B cell (primary cell): ENCODE data around the gene CCDC178. TPM values are rescaled to one million over a fixed set of nuclear protein-coding genes. Genes with fewer than 3 reads are reported as not detected.

Source experiments
- ATAC-seq: fragments of 200-7000 bp; cut with Tn5 transposase; one replicate; pipeline ENCODE4 v1.10.0; 2021; ENCODE audit warnings: low read depth, mild to moderate bottlenecking, moderate number of reproducible peaks, moderate library complexity
- CTCF ChIA-PET: fragments of 350-600 bp; sonication (Branson Sonifier 250); formaldehyde crosslinking; loops from one replicate; lab custom pipeline; 2021; ENCODE audit warnings: antibody characterized with exemption, inconsistent platforms; lab: Charles Lee
- POLR2A ChIA-PET: fragments of 350-600 bp; sonication (Branson Sonifier 250); formaldehyde crosslinking; loops from one replicate; lab custom pipeline; 2021; ENCODE audit warnings: antibody characterized with exemption; lab: Charles Lee
- DNase-seq: peaks from one replicate; pipeline ENCODE4 v3.0.0; 2013
- H2AFZ ChIP-seq: 2 replicates; pipeline ENCODE4 v1.6.1; 2012; ENCODE audit warnings: mild to moderate bottlenecking, low read depth, low read length; ENCODE audit not compliant: insufficient read depth, poor library complexity, severe bottlenecking
- H3K27ac ChIP-seq, 2 donors: 1 replicate in 1 of 2; 2 replicates in 1 of 2; pipeline ENCODE4 v1.5.1; 2012 to 2013; ENCODE audit warnings: low read length in 2 of 2, mild to moderate bottlenecking in 2 of 2, moderate library complexity in 1 of 2
- H3K27me3 ChIP-seq, 4 experiments: fragments of 200-600 bp in 1 of 4; sonication (generic) in 1 of 4; replicated peaks in 1 of 4; 1 replicate in 2 of 4; 2 replicates in 2 of 4; pipeline versions ENCODE4 v1.6.1 to v1.7.0; 2013 to 2016; ENCODE audit warnings: low read length in 3 of 4, mild to moderate bottlenecking in 2 of 4, mixed read lengths in 1 of 4, moderate library complexity in 1 of 4; ENCODE audit not compliant: insufficient read depth in 4 of 4, control insufficient read depth in 3 of 4; ENCODE audit errors: control extremely low read depth in 1 of 4
- H3K36me3 ChIP-seq, 2 experiments: replicated peaks in 1 of 2; 1 replicate in 1 of 2; 2 replicates in 1 of 2; pipeline versions ENCODE4 v1.6.1 to v1.7.1; 2013; ENCODE audit warnings: low read length in 1 of 2; ENCODE audit not compliant: insufficient read depth in 2 of 2, control insufficient read depth in 1 of 2; ENCODE audit errors: control extremely low read depth in 1 of 2, extremely low read depth in 1 of 2
- H3K4me1 ChIP-seq, 2 donors: fragments of 200-600 bp in 1 of 2; sonication (generic) in 1 of 2; 1 replicate in 1 of 2; 2 replicates in 1 of 2; pipeline versions ENCODE4 v1.5.1 to v1.6.1; 2013 to 2017; ENCODE audit warnings: low read length in 2 of 2; ENCODE audit not compliant: control insufficient read depth in 2 of 2, insufficient read depth in 2 of 2
- H3K4me2 ChIP-seq: replicated peaks from 2 replicates; pipeline ENCODE3; 2012; ENCODE audit warnings: mild to moderate bottlenecking, low read depth, low read length; ENCODE audit not compliant: poor library complexity, severe bottlenecking
- H3K4me3 ChIP-seq, 5 experiments: fragments of 200-600 bp in 1 of 5; sonication (generic) in 1 of 5; 1 replicate in 3 of 5; 2 replicates in 2 of 5; pipeline versions ENCODE4 v1.5.1 to v1.7.0; 2011 to 2016; ENCODE audit warnings: low read length in 4 of 5, mild to moderate bottlenecking in 4 of 5, low read depth in 2 of 5, control low read depth in 1 of 5, moderate library complexity in 1 of 5; ENCODE audit not compliant: insufficient read depth in 1 of 5; ENCODE audit errors: control extremely low read depth in 1 of 5, extremely low read depth in 1 of 5
- H3K79me2 ChIP-seq: fragments of 200-600 bp; sonication (generic); one replicate; pipeline ENCODE4 v1.6.0; 2016; ENCODE audit warnings: low read length; ENCODE audit not compliant: control insufficient read depth, insufficient read depth
- H3K9ac ChIP-seq: fragments of 200-600 bp; sonication (generic); 2 replicates; pipeline ENCODE4 v1.6.1; 2017; ENCODE audit warnings: mild to moderate bottlenecking, low read length, moderate library complexity
- H3K9me3 ChIP-seq, 3 donors: one replicate each; pipeline versions ENCODE4 v1.6.1 to v1.7.1; 2013; ENCODE audit warnings: low read length in 2 of 3; ENCODE audit not compliant: control insufficient read depth in 2 of 3, insufficient read depth in 1 of 3; ENCODE audit errors: control extremely low read depth in 1 of 3
- H4K20me1 ChIP-seq: 2 replicates; pipeline ENCODE4 v1.6.0; 2012; ENCODE audit warnings: mild to moderate bottlenecking, low read length; ENCODE audit not compliant: insufficient read depth, control insufficient read depth, poor library complexity, severe bottlenecking
- H3K27ac Mint-ChIP-seq: one replicate; pipeline ENCODE4 v1.8.0; 2021; ENCODE audit warnings: mixed read lengths
- H3K27me3 Mint-ChIP-seq: one replicate; pipeline ENCODE4 v1.8.0; 2021; ENCODE audit warnings: mixed read lengths
- H3K4me1 Mint-ChIP-seq: one replicate; pipeline ENCODE4 v1.8.0; 2021; ENCODE audit warnings: mixed read lengths
- H3K4me3 Mint-ChIP-seq: one replicate; pipeline ENCODE4 v1.8.0; 2021; ENCODE audit warnings: mixed read lengths
- H3K9me3 Mint-ChIP-seq: one replicate; pipeline ENCODE4 v1.8.0; 2022; ENCODE audit warnings: mixed read lengths; ENCODE audit not compliant: insufficient read depth
- CTCF ChIP-seq: fragments of 200-600 bp; IDR thresholded peaks from one replicate; pipeline ENCODE4 v1.8.0; 2022; ENCODE audit warnings: antibody characterized with exemption, mild to moderate bottlenecking
- EZH2 ChIP-seq: IDR thresholded peaks from 2 replicates; pipeline ENCODE4 v1.6.1; 2012; ENCODE audit warnings: borderline replicate concordance, low read depth, mild to moderate bottlenecking, moderate library complexity, low read length; ENCODE audit not compliant: insufficient read depth, poor library complexity, severe bottlenecking
- WGBS: methylation state at CpG from one replicate; pipeline ENCODE4 v1.1.5; 2013; ENCODE audit warnings: missing lambda C conversion rate; ENCODE audit not compliant: insufficient coverage; 5-methylcytosine and 5-hydroxymethylcytosine counted together
- intact Hi-C: fragments of 100-400 bp; cut with micrococcal nuclease; formaldehyde crosslinking; loops from one replicate; pipeline ENCODE4 v1.10.0; 2022
- polyA plus RNA-seq: library from polyadenylated mRNA; depleted of rRNA; stranded (reverse); fragments of >200 nt; gene quantifications from 2 replicates; pipeline ENCODE4 v1.2.3, GENCODE V29; 2012
- total RNA-seq, 2 donors: library from RNA; stranded (reverse); fragments of 120-200 nt in 1 of 2; gene quantifications; 1 replicate in 1 of 2; 2 replicates in 1 of 2; pipeline versions ENCODE4 v1.2.3 to v1.2.4, GENCODE V29; 2013 to 2022

CCDC178 gene
- total and polyA plus RNA-seq, 2 donors (not counting 1 experiment from before 2014, with no cell fraction given) = not detected

- ChIA-PET CTCF (no interaction called here), POLR2A (no interaction called here)
- Histone ChIP-seq H3K36me3 (no peaks in the 10 kb centered on the region), H3K4me1 (no peaks in the 10 kb centered on the region), H3K27me3 (no peaks in the 10 kb centered on the region), H3K79me2 (no peaks in the 10 kb centered on the region), H3K4me2 (no peak overlapping the region), H2AFZ (no peak overlapping the region), H4K20me1 (no peaks in the 10 kb centered on the region), H3K9ac (no peak overlapping the region), H3K4me3 (no peak overlapping the region), H3K27ac (no peak overlapping the region), H3K9me3 (no peaks in the 10 kb centered on the region)
- H3K27ac Mint-ChIP-seq = no peak overlapping the region
- H3K4me3 Mint-ChIP-seq = no peak overlapping the region
- H3K9me3 Mint-ChIP-seq = no peaks in the 10 kb centered on the region
- peaks cover under 1% of the 10 kb centered on the region for H3K27me3 Mint-ChIP-seq
- ATAC-seq (no peak), DNase-seq (no peak)
- intact Hi-C loops = no loop called here
- H3K4me1 Mint-ChIP-seq = no peaks in the 10 kb centered on the region
- TF ChIP-seq CTCF = no peak
- no peak for TF ChIP-seq EZH2
These were observed 245.7 kb downstream of the CCDC178 start for GRCh38 chr18:33194793-33195192.

DNA sequence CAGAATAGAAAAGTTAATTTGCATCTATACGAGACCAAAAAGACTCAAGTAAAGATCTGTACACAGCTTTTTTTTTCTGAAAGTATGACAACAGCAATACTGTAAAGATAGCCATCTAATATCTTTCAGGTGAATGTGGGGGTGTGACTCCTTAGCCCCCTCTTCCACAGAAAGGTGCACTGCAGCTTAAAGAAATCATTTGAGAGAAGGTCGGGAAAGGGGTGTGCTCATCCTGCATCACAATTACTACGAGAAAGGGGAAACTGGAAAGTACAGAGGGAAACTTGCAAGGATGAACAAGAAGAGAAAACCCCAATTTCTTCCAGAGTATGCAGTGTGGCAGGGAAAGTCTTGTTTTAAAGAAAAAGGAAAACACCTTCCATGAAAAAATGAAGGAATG is 255.6 kb downstream of the CCDC178 start:
- intact Hi-C loops = no loop called here
- ChIA-PET CTCF (interaction anchor here (0.6 kb wide), 1 partner anchor 1027 kb away, joined by 5 read pairs; no protein-coding TSS in a partner anchor), POLR2A (no interaction called here)
- Histone ChIP-seq H2AFZ (no peak overlapping the region), H3K4me3 (no peak overlapping the region), H3K9me3 (peaks cover 0 to 2% (median 0%) of the 10 kb centered on the region in 3 donors), H4K20me1 (no peaks in the 10 kb centered on the region), H3K27me3 (no peaks in the 10 kb centered on the region), H3K79me2 (no peaks in the 10 kb centered on the region), H3K27ac (no peak overlapping the region), H3K4me1 (no peaks in the 10 kb centered on the region), H3K9ac (no peak overlapping the region), H3K36me3 (no peaks in the 10 kb centered on the region), H3K4me2 (no peak overlapping the region)
- DNase-seq (no peak), ATAC-seq (no peak)
- Mint-ChIP-seq H3K9me3 (no peaks in the 10 kb centered on the region), H3K4me1 (peaks cover 4% of the 10 kb centered on the region), H3K27me3 (no peaks in the 10 kb centered on the region), H3K4me3 (no peak overlapping the region), H3K27ac (no peak overlapping the region)
- WGBS = 72% methylated on average over 2 of the region's 3 CpGs
- no peak for TF ChIP-seq CTCF
- TF ChIP-seq EZH2 = no peak
